Muscle layer of duodenum (tissue), 2 donors: ENCODE data around the gene KCNJ12.
"Not testable (repeated sequence)": the region's sequence is repeated elsewhere in the genome, so short reads cannot be mapped to it uniquely, and the experiment has no call there.

Experiments
- H3K27ac ChIP-seq: one replicate; pipeline ENCODE4 v1.7.0; 2013; ENCODE audit warnings: mild to moderate bottlenecking, low read length
- H3K27me3 ChIP-seq: one replicate; pipeline ENCODE4 v1.7.0; 2013; ENCODE audit warnings: low read depth, mild to moderate bottlenecking, control low read depth, low read length
- H3K36me3 ChIP-seq, 2 donors: one replicate each; pipeline ENCODE4 v1.7.0; 2013; ENCODE audit warnings: low read length in 2 of 2, control low read depth in 1 of 2, mild to moderate bottlenecking in 1 of 2; ENCODE audit not compliant: insufficient read depth in 2 of 2, control insufficient read depth in 1 of 2
- H3K4me1 ChIP-seq, 2 donors: one replicate each; pipeline ENCODE4 v1.7.0; 2013; ENCODE audit warnings: low read length in 2 of 2, mild to moderate bottlenecking in 2 of 2, control low read depth in 1 of 2, moderate library complexity in 1 of 2; ENCODE audit not compliant: insufficient read depth in 2 of 2, control insufficient read depth in 1 of 2
- H3K4me3 ChIP-seq, 2 donors: one replicate each; pipeline ENCODE4 v1.7.0; 2013; ENCODE audit warnings: low read length in 2 of 2, low read depth in 1 of 2, mild to moderate bottlenecking in 1 of 2
- H3K9me3 ChIP-seq, 2 donors: one replicate each; pipeline ENCODE4 v1.7.0; 2013; ENCODE audit warnings: low read length in 2 of 2, control low read depth in 1 of 2, mild to moderate bottlenecking in 1 of 2; ENCODE audit not compliant: control insufficient read depth in 1 of 2
- donor health status: healthy.

The KCNJ12 gene

DNA sequence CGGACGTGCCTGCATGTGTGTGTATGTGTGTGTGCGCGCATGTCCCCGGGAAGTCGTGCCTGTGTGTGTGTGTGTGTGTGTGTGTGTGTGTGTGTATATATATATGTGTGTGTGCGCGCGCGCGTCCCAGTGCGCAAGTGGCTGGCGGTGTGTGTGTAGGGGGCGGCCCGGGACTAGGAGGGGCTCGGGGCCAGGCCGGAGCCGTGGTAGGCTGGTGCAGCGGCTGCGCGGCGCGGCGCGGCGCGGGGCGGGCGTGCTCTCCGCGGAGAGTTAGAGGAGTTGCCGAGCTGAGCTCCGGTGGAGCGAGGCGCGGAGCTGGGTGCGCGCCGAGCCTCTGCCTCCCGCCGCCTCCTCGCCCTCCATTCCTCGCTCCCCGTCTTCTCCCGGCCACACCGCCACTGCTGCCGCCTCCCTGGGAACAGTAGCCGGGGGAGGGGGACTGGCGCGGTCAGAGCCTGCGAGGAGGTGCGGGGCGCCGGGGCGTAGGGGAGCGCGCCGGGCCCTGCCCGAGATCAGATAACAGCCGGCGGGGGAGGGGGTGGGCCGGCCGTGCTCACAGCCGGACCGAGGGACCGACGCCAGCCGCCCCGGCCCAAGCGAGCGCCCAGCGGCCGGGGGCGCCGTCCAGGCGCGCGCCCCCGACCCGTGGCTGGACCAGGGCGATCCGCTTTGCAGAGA is at the start of gene KCNJ12:
Gene KCNJ12, plus strand, starts transcription at position 277 of the 678 bp plus-strand sequence. CDS start 38,986 bp downstream, outside the sequence.
- Histone ChIP-seq H3K9me3 (no peaks in the 10 kb centered on the region), H3K4me3 (peak within 1 kb of the TSS; percentile 37 to 67), H3K4me1 (peaks cover 3 to 38% of the 10 kb centered on the region in 2 donors), H3K27me3 (peaks cover 28% of the 10 kb centered on the region), H3K27ac (no peak within 1 kb of the TSS), H3K36me3 (no peaks in the 10 kb centered on the region)

DNA sequence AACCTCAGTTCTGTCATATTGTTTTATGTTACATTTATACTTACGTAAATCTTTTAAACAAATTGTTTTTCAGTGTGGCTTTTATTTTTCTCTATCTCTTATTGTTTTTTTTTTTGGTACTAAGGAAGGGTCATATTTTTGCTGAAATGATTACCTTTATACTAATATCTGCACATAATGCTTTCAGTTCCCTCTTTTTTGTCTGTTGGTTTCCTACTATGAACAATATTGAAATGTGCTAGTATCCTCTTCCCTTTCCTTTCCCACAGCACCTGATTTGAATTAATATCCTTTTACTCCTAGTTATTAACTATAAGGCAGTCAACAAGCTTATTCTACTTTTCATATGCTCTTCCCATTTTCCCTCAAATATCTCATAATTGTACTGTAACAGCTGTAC is 48.2 kb upstream of the KCNJ12 start:
- H3K4me3 ChIP-seq, H3K4me1 ChIP-seq, H3K27me3 ChIP-seq: not testable (repeated sequence)

DNA sequence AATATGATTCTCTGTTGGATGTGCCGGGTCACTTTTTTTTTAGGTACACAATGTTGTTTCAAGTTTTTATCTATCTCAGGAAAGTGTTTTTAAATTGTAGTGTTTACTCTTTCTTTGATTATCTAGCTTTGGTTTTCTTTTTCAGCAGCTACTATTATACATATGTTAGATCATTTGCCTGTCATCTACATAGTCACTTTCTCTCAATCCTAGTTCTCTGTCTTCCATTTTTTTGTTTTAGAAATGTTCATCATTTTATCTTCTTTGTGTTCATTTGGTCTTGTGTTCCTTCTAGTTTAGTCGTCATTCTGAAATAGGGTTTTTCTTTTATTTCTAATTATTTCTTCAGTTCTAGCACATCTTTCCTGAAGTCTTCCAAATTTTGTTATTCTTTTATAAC is 47.4 kb upstream of the KCNJ12 start:
- H3K4me3 ChIP-seq, H3K4me1 ChIP-seq, H3K27ac ChIP-seq, H3K9me3 ChIP-seq, H3K27me3 ChIP-seq, H3K36me3 ChIP-seq: not testable (repeated sequence)

More for the DNA sequence above, 48.2 kb upstream of the KCNJ12 start:
- not testable (repeated sequence) for H3K27ac ChIP-seq, H3K9me3 ChIP-seq, H3K36me3 ChIP-seq

DNA sequence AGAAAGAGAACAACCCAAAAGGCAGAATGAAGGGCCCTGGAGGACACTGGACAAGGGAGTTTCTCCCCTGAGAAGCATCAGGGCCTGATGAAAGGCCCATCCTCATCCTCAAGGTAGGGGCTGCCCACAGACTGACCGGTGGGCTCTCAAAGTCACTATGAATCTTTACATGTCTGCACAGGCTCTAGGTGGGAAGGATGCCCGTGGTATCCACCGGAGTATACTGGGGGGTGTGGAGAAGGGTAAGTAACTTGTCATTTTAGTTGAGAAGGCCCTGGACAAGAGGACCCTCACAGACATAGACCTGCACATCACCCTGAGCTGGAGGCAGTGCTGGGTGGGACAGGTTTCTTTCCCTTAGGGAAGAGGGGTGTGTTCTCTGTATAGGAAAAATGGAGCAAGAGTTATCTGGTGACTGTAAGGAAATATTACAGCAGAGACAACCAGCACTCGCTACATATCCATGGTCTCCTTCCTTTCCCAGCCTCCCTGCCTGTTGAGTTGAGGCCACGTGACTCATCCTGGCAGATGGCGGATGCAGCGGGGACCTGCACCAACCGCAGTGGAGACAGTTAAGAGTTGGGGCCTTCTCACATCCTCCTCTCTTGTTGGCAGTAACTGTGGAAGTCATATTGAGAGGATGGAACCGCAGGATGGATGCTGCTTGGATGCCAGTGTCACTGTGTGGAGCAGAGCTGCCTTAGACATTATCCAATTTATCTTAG is 45.6 kb upstream of the KCNJ12 start:
- Histone ChIP-seq H3K36me3 (no peaks in the 10 kb centered on the region), H3K27me3 (no peaks in the 10 kb centered on the region), H3K4me3 (no peak overlapping the region), H3K27ac (no peak overlapping the region), H3K4me1 (no peaks in the 10 kb centered on the region), H3K9me3 (peaks cover 4 to 5% of the 10 kb centered on the region in 2 donors)

DNA sequence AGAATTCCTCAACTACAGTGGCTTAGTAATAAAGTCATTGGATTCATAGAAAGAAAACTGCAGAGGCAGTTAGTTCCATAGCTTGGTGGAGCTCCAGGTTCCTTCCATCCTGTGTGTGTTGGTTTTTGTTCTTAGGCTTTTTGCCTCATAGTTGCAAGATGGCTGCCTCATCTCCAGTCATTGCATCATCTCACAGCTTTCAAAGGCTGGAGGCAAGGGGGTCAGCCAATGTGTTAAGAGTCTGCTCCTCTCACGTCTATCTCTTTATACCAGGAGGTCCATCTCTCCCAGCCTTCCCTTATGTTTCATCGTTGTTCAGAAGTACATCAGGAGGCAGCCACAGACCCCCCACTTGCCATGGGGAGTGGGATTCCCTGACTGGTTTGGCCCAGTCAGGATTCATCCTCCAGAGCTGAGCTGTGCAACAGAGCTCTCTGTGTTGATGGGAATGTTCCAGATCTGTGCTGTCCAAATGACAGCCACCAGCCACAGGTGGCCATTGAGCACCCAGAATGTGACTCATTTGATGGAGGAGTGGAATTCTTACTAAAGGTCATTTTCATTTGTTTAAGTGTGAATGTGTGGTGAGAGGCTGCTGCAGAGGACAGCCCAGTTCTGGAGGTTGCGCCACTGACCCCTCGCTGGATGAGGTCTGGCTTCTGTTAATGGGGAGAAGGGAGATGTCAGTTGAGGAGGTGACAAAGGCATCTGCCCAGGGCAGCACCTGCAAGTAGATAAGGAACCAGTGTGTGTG is 39.4 kb upstream of the KCNJ12 start:
- not testable (repeated sequence) for H3K27ac ChIP-seq, H3K4me1 ChIP-seq, H3K27me3 ChIP-seq, H3K9me3 ChIP-seq, H3K36me3 ChIP-seq, H3K4me3 ChIP-seq

DNA sequence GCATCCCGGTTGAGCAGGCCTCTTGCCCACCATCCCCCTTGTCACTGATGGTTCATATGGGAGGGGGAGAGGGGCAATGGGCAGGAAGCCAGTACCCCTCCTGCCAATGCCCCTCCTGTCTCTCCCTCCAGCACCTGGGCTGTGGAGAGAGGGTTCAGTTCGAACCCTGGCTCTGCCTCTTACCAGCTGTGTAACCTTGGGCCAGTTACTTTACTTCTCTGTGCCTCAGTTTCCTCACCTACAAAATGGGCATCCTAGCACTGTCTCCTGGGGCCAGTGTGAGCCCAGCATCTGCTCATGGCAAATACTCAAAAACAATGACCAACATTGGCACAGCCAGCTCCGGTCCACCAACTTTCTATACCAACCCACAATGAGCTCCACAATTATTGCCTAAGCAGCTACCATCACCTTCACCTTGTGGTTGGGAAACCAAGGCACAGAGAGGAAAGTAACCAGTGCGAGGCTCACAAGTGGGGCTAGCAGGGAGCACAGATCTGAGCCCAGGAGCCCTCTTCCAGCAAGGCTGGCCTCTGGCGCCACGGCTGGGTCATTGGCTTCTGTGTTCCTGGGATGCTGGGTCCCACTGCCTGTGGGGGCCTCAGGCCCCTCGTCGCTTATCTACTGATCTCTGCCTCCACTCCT is 38.1 kb upstream of the KCNJ12 start:
- H3K36me3 ChIP-seq, H3K4me3 ChIP-seq, H3K27me3 ChIP-seq, H3K4me1 ChIP-seq, H3K27ac ChIP-seq, H3K9me3 ChIP-seq: not testable (repeated sequence)

DNA sequence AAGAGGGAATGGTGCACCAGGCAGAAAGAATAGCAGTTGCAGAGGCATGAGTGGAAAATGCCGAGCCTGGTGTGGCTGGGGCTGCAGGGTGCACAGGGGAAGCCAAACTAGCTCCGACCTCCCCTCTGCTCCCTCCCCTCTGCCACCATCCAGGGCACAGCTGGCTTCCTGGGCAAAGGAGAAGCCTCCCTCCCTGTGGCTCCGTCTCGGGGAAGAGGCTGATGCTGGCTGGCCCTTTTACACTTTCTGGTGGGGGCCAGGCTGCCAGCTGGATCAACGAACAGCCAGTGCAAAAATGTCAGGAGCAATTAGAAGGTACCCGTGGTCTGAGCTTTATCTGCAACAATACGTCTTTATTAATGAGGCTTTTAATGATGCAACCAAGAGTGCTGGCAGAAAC is 37.1 kb upstream of the KCNJ12 start:
- H3K4me1 ChIP-seq = no peaks in the 10 kb centered on the region
- H3K36me3 ChIP-seq = no peaks in the 10 kb centered on the region
- H3K27me3 ChIP-seq = no peaks in the 10 kb centered on the region
- H3K27ac ChIP-seq = no peak overlapping the region
- H3K4me3 ChIP-seq = no peak overlapping the region
- H3K9me3 ChIP-seq = no peaks in the 10 kb centered on the region

DNA sequence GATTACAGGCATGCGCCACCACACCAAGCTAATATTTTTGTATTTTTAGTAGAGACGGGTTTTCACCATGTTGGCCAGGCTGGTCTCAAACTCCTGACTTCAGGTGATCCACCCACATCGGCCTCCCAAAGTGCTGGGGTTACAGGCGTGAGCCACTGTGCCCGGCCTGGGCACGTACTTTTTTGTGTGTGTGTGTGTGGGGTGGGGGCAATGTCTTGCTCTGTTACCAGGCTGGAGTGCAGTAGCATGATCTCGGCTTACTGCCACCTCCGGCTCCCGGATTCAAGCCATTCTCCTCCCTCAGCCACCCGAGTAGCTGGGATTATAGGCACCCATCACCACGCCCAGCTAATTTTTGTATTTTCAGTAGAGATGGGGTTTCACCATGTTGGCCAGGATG is 36.6 kb upstream of the KCNJ12 start:
- H3K36me3 ChIP-seq, H3K27me3 ChIP-seq, H3K27ac ChIP-seq, H3K9me3 ChIP-seq, H3K4me1 ChIP-seq, H3K4me3 ChIP-seq: not testable (repeated sequence)

DNA sequence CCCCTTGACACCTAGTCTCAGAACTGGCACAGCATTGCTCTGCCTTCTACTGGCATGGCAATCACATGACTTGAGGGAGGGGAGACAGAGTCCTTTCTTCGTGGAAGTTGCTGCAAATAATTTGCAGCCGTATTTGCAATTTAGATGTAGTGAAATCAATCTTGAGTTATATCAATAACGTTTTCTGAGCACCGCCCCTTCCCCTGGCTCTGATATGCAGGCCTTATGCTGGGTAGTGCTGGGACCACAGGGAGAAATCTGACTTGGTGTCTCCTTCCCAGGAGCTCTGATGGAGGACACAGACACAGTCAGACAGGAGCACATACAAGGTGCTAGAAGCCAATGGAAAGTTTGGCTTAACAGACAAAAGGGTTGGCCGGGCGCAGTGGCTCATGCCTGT is 35.8 kb upstream of the KCNJ12 start:
- H3K9me3 ChIP-seq, H3K4me3 ChIP-seq, H3K27me3 ChIP-seq, H3K4me1 ChIP-seq, H3K27ac ChIP-seq, H3K36me3 ChIP-seq: not testable (repeated sequence)

DNA sequence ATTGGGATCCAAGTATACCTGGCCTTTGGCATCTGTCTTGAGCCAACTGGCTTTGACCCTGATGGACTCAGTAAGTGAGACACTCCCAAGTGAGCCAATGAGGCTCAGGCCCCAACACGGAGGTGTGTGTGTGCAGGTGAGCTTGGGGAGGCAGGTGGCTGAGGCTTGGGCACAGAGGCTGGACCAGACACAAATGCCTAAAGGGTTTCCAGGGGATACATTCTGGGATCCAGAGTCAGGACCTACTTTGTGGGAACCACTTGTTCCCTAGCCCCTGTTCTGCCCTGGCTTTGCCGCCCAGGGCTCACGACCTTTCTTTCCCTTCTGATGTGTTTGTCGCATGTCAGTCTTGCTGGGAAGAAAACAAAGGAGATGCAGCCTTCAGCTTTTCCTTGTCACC is 34.9 kb upstream of the KCNJ12 start:
- not testable (repeated sequence) for H3K27me3 ChIP-seq, H3K4me1 ChIP-seq, H3K4me3 ChIP-seq, H3K27ac ChIP-seq, H3K9me3 ChIP-seq, H3K36me3 ChIP-seq

DNA sequence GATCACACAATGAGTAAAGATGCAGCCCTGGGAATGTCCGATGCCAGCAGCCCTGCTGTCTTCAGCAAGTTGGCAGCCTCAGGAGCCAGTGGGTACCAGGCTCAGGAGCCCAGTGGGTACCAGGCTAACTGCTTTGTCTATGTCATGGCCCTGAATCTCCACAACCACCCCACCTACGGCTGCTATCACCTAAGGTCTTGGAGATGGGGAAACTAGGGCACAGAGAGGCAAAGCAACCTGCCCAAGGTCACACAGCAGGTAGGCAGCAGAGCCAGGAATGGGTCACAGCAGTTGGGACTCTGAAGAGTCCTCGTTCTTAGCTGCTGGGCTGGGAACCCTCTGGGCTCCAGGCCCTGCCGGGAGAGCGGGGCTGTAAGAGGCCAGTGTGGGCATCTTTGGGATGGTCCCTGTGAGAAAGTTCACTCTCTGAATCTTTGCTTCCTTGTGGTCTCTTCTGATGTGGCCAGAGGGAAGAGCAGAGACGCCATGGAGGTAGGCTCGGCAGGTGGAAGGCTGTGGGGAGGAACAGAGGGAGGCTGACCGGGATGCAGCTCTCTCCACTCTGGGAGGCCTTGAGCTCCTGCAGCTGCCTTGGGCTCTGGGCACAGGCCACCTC is 34.1 kb upstream of the KCNJ12 start:
- not testable (repeated sequence) for H3K9me3 ChIP-seq, H3K4me3 ChIP-seq, H3K27ac ChIP-seq, H3K36me3 ChIP-seq, H3K27me3 ChIP-seq, H3K4me1 ChIP-seq
